ENCODE data around the gene USP32.

GRCh38 chr17:60392845-60393702, 1.1 kb upstream of the USP32 start:
- TF ChIP-seq CTCF (IDR thresholded peaks at IDR 0.05) (no peak), POLR2A (IDR thresholded peaks at IDR 0.05) (no peak)
